ENCODE data around the gene SLC3A2.
"Not testable (repeated sequence)": the region's sequence is repeated elsewhere in the genome, so short reads cannot be mapped to it uniquely, and the experiment has no call there.

The SLC3A2 gene

GRCh38 chr11:62880803-62881578, at the start of gene SLC3A2:
Gene SLC3A2 (plus strand): TSS chr11:62880896. CDS start chr11:62881024, 128 bp downstream.
- Histone ChIP-seq H3K4me3 (peak within 1 kb of the TSS; percentile 97), H3K4me1 (peaks cover 38% of the 10 kb centered on the region), H4K20me1 (peaks cover 42% of the 10 kb centered on the region), H3K27ac (peak within 1 kb of the TSS; percentile 99), H3K4me2 (peak within 1 kb of the TSS; percentile 84), H3K9me3 (no peaks in the 10 kb centered on the region), H3K36me3 (peaks cover 77% of the 10 kb centered on the region), H3K9ac (peak within 1 kb of the TSS; percentile 99), H3K27me3 (no peaks in the 10 kb centered on the region)
- no peak for TF ChIP-seq Cebpa-rat (IDR thresholded peaks at IDR 0.05)

- peaks cover 34% of the 10 kb centered on the region for H3K4me1 ChIP-seq
- H3K27me3 ChIP-seq = no peaks in the 10 kb centered on the region
- H3K36me3 ChIP-seq = peaks cover 65% of the 10 kb centered on the region
- peak overlapping the region; percentile 92 for H3K4me2 ChIP-seq
- peak overlapping the region; percentile 77 for H3K4me3 ChIP-seq
- no peaks in the 10 kb centered on the region for H3K9me3 ChIP-seq
- peak overlapping the region; percentile 88 for H3K27ac ChIP-seq
- H4K20me1 ChIP-seq = peaks cover 55% of the 10 kb centered on the region
- no peak for TF ChIP-seq Cebpa-rat (IDR thresholded peaks at IDR 0.05)
- peak overlapping the region; percentile 91 for H3K9ac ChIP-seq
Measured at GRCh38 chr11:62830904-62831519, 49.7 kb upstream of the SLC3A2 start.

GRCh38 chr11:62831520-62832335, 49.0 kb upstream of the SLC3A2 start, which contains the start of gene STX5:
Gene STX5 (minus strand): TSS chr11:62832051. CDS start chr11:62831243, 808 bp downstream.
- peak within 1 kb of the TSS; percentile 91 for H3K9ac ChIP-seq
- peak within 1 kb of the TSS; percentile 88 for H3K27ac ChIP-seq
- no peaks in the 10 kb centered on the region for H3K9me3 ChIP-seq
- peaks cover 60% of the 10 kb centered on the region for H4K20me1 ChIP-seq
- H3K4me3 ChIP-seq = peak within 1 kb of the TSS; percentile 77
- no peaks in the 10 kb centered on the region for H3K27me3 ChIP-seq
- H3K36me3 ChIP-seq = peaks cover 65% of the 10 kb centered on the region
- H3K4me1 ChIP-seq = peaks cover 34% of the 10 kb centered on the region
- peak within 1 kb of the TSS; percentile 94 for H3K4me2 ChIP-seq
- TF ChIP-seq Cebpa-rat (IDR thresholded peaks at IDR 0.05) = no peak

- H3K27ac ChIP-seq = peak within 1 kb of the TSS; percentile 88
- peaks cover 65% of the 10 kb centered on the region for H3K36me3 ChIP-seq
- TF ChIP-seq Cebpa-rat (IDR thresholded peaks at IDR 0.05) = no peak
- no peaks in the 10 kb centered on the region for H3K9me3 ChIP-seq
- H3K9ac ChIP-seq = peak within 1 kb of the TSS; percentile 91
- peak within 1 kb of the TSS; percentile 94 for H3K4me2 ChIP-seq
- H3K4me3 ChIP-seq = peak within 1 kb of the TSS; percentile 77
- H4K20me1 ChIP-seq = peaks cover 65% of the 10 kb centered on the region
- H3K27me3 ChIP-seq = no peaks in the 10 kb centered on the region
- H3K4me1 ChIP-seq = peaks cover 39% of the 10 kb centered on the region
Measured at GRCh38 chr11:62832336-62833234, 48.1 kb upstream of the SLC3A2 start, which contains the start of gene TEX54. Gene TEX54 (minus strand): TSS chr11:62832841.

GRCh38 chr11:62835336-62835735, 45.4 kb upstream of the SLC3A2 start:
- H3K4me1 ChIP-seq = peaks cover 38% of the 10 kb centered on the region
- peaks cover 52% of the 10 kb centered on the region for H3K36me3 ChIP-seq
- no peaks in the 10 kb centered on the region for H3K27me3 ChIP-seq
- peak overlapping the region; percentile 32 for H3K9ac ChIP-seq
- H3K9me3 ChIP-seq = no peaks in the 10 kb centered on the region
- no peak for TF ChIP-seq Cebpa-rat (IDR thresholded peaks at IDR 0.05)
- no peak overlapping the region for H3K4me3 ChIP-seq
- no peak overlapping the region for H3K27ac ChIP-seq
- peaks cover 51% of the 10 kb centered on the region for H4K20me1 ChIP-seq
- H3K4me2 ChIP-seq = no peak overlapping the region

GRCh38 chr11:62839050-62839945, 41.4 kb upstream of the SLC3A2 start, which contains the start of gene WDR74:
Gene WDR74 (minus strand): TSS chr11:62839590. CDS start chr11:62839570, 20 bp downstream.
- Histone ChIP-seq H3K9ac (peak within 1 kb of the TSS; percentile 94), H4K20me1 (peaks cover 29% of the 10 kb centered on the region), H3K27ac (peak within 1 kb of the TSS; percentile 92), H3K36me3 (peaks cover 38% of the 10 kb centered on the region), H3K4me1 (peaks cover 33% of the 10 kb centered on the region), H3K9me3 (no peaks in the 10 kb centered on the region), H3K4me2 (peak within 1 kb of the TSS; percentile 81), H3K4me3 (peak within 1 kb of the TSS; percentile 92), H3K27me3 (no peaks in the 10 kb centered on the region)
- no peak for TF ChIP-seq Cebpa-rat (IDR thresholded peaks at IDR 0.05)

GRCh38 chr11:62840721-62841360, 39.9 kb upstream of the SLC3A2 start:
- Histone ChIP-seq H3K4me3 (peak overlapping the region; percentile 92), H3K9ac (peak overlapping the region; percentile 94), H3K4me2 (peak overlapping the region; percentile 81), H3K27ac (peak overlapping the region; percentile 92), H3K36me3 (peaks cover 22% of the 10 kb centered on the region), H4K20me1 (peaks cover 14% of the 10 kb centered on the region), H3K4me1 (peaks cover 33% of the 10 kb centered on the region)
- not testable (repeated sequence) for H3K27me3 ChIP-seq, H3K9me3 ChIP-seq

Data from BLaER1 (cell line).